Caco-2 (cell line): ENCODE measurements around the gene ROS1. TPM values are rescaled to one million over a fixed set of nuclear protein-coding genes. Genes with fewer than 3 reads are reported as not detected.

Experiments used
- BruUV-seq: library from RNA; stranded (reverse); fragments of 400-500 nt; replicated peaks from 2 replicates; lab custom pipeline; 2021; lab: Mats Ljungman, UMichigan
- CTCF ChIA-PET: fragments of 300-600 bp; sonication (Branson Sonifier 250); formaldehyde crosslinking; loops from one replicate; lab custom pipeline; 2022; ENCODE audit warnings: antibody characterized with exemption; lab: Charles Lee
- POLR2A ChIA-PET: fragments of 300-600 bp; sonication (Branson Sonifier 250); formaldehyde crosslinking; loops from one replicate; lab custom pipeline; 2022; ENCODE audit warnings: antibody characterized with exemption; lab: Charles Lee
- DNase-seq, 2 experiments: peaks; one replicate each; pipeline versions ENCODE4 v3.0.0 to v3.0.0-alpha.2; 2020 to 2022
- H3K27me3 ChIP-seq: replicated peaks from 2 replicates; pipeline ENCODE4 v1.6.0; 2011; ENCODE audit warnings: low read length; ENCODE audit not compliant: control insufficient read depth, insufficient read depth
- H3K36me3 ChIP-seq: 2 replicates; pipeline ENCODE4 v1.5.1; 2011; ENCODE audit warnings: low read length; ENCODE audit not compliant: control insufficient read depth, insufficient read depth
- H3K4me1 ChIP-seq: fragments of 250-450 bp; sonication (Bioruptor Pico); 2 replicates; pipeline ENCODE4 v1.5.1; 2020; ENCODE audit warnings: mild to moderate bottlenecking
- H3K4me3 ChIP-seq: 2 replicates; pipeline ENCODE4 v1.5.1; 2011; ENCODE audit warnings: low read depth, mild to moderate bottlenecking, control low read depth, low read length
- H3K9me3 ChIP-seq: fragments of 250-450 bp; sonication (Bioruptor Pico); 2 replicates; pipeline ENCODE4 v1.5.1; 2020; ENCODE audit warnings: mild to moderate bottlenecking, moderate library complexity
- H3K27ac Mint-ChIP-seq: one replicate; pipeline ENCODE4 v1.8.0; 2022; ENCODE audit warnings: mixed read lengths; ENCODE audit not compliant: unreplicated experiment
- H3K27me3 Mint-ChIP-seq: one replicate; pipeline ENCODE4 v1.8.0; 2022; ENCODE audit warnings: mixed read lengths; ENCODE audit not compliant: insufficient read depth, unreplicated experiment
- H3K36me3 Mint-ChIP-seq: one replicate; pipeline ENCODE4 v1.8.0; 2022; ENCODE audit warnings: mild to moderate bottlenecking, mixed read lengths; ENCODE audit not compliant: insufficient read depth, unreplicated experiment
- H3K4me1 Mint-ChIP-seq: one replicate; pipeline ENCODE4 v1.8.0; 2022; ENCODE audit warnings: low read depth, mixed read lengths; ENCODE audit not compliant: unreplicated experiment
- H3K4me3 Mint-ChIP-seq: one replicate; pipeline ENCODE4 v1.8.0; 2022; ENCODE audit warnings: mild to moderate bottlenecking, moderate library complexity, mixed read lengths; ENCODE audit not compliant: unreplicated experiment
- H3K9me3 Mint-ChIP-seq: one replicate; pipeline ENCODE4 v1.8.0; 2022; ENCODE audit warnings: mixed read lengths; ENCODE audit not compliant: unreplicated experiment
- CTCF ChIP-seq, 2 experiments: fragments of 200-600 bp in 1 of 2; IDR thresholded peaks; 1 replicate in 1 of 2; 2 replicates in 1 of 2; pipeline versions ENCODE4 v1.5.1 to v1.8.0; 2011 to 2022; ENCODE audit warnings: antibody characterized with exemption in 1 of 2, control low read depth in 1 of 2, inconsistent platforms in 1 of 2, low read depth in 1 of 2, low read length in 1 of 2, mild to moderate bottlenecking in 1 of 2, moderate library complexity in 1 of 2; ENCODE audit not compliant: insufficient read depth in 1 of 2, severe bottlenecking in 1 of 2, unreplicated experiment in 1 of 2
- intact Hi-C: fragments of 100-400 bp; cut with micrococcal nuclease; formaldehyde crosslinking; loops from one replicate; pipeline ENCODE4 v1.10.0; 2022; ENCODE audit not compliant: unreplicated experiment
- total RNA-seq: library from RNA; stranded (reverse); gene quantifications from 2 replicates; pipeline ENCODE4 v1.2.3, GENCODE V29; 2022

ROS1 gene
- total RNA-seq, 1 experiment from 2014 or later, result 0.16 TPM

- H3K9me3 Mint-ChIP-seq, result peaks cover 10% of the 10 kb centered on the region
- no peaks in the 10 kb centered on the region for H3K4me1 Mint-ChIP-seq
- Histone ChIP-seq H3K27me3 (no peaks in the 10 kb centered on the region), H3K9me3 (no peaks in the 10 kb centered on the region), H3K4me1 (no peaks in the 10 kb centered on the region), H3K36me3 (no peaks in the 10 kb centered on the region), H3K4me3 (no peak overlapping the region)
- no peak for TF ChIP-seq CTCF (IDR thresholded peaks at IDR 0.05; ENCODE audit: insufficient read depth in 1 of 2, low read depth in 1 of 2, low read length in 1 of 2, severe bottlenecking in 1 of 2, unreplicated experiment in 1 of 2)
- H3K36me3 Mint-ChIP-seq, result no peaks in the 10 kb centered on the region
- peaks cover 18% of the 10 kb centered on the region for H3K27me3 Mint-ChIP-seq
- ChIA-PET CTCF (no interaction called here), POLR2A (no interaction called here)
- DNase-seq, result no peak
- H3K27ac Mint-ChIP-seq, result no peak overlapping the region
- no TSS peak for BruUV-seq
- H3K4me3 Mint-ChIP-seq, result no peak overlapping the region
- intact Hi-C loops, result no loop called here
These were observed 97.7 kb downstream of the ROS1 start for GRCh38 chr6:117328005-117328389.

GRCh38 chr6:117327149-117328004 lies 98.4 kb downstream of the ROS1 start:
- BruUV-seq, result no TSS peak
- intact Hi-C loops, result no loop called here
- no peak for DNase-seq
- Mint-ChIP-seq H3K27ac (no peak overlapping the region), H3K27me3 (peaks cover 13% of the 10 kb centered on the region), H3K4me1 (no peaks in the 10 kb centered on the region), H3K9me3 (peaks cover 5% of the 10 kb centered on the region), H3K36me3 (no peaks in the 10 kb centered on the region), H3K4me3 (no peak overlapping the region)
- POLR2A ChIA-PET, result no interaction called here
- Histone ChIP-seq H3K4me3 (no peak overlapping the region), H3K36me3 (no peaks in the 10 kb centered on the region), H3K27me3 (no peaks in the 10 kb centered on the region), H3K4me1 (no peaks in the 10 kb centered on the region), H3K9me3 (no peaks in the 10 kb centered on the region)
- TF ChIP-seq CTCF (IDR thresholded peaks at IDR 0.05; ENCODE audit: insufficient read depth in 1 of 2, low read depth in 1 of 2, low read length in 1 of 2, severe bottlenecking in 1 of 2, unreplicated experiment in 1 of 2), result no peak
- CTCF ChIA-PET, result no interaction called here

DNA sequence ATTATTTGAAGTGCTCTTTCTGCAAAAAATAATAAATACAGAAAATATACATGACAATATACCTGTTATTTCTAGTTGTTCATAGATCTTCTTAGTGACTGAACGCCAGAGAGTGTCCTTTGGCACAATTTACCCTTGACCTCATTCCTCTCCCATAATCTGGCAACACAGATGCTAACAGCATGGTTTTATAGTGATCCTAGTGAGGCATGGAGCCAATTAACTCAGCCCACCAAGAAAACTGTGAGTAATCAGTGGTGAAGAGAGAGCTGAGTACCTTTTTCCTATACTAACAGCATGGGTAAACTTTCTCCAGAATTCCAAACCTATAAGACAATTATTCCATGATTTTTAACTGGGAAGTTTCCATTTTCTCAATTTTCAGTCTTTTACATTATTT lies 99.3 kb downstream of the ROS1 start:
- Histone ChIP-seq H3K27me3 (no peaks in the 10 kb centered on the region), H3K4me3 (no peak overlapping the region), H3K36me3 (no peaks in the 10 kb centered on the region), H3K4me1 (no peaks in the 10 kb centered on the region), H3K9me3 (no peaks in the 10 kb centered on the region)
- peaks cover 5% of the 10 kb centered on the region for H3K27me3 Mint-ChIP-seq
- no peak overlapping the region for H3K4me3 Mint-ChIP-seq
- TF ChIP-seq CTCF (IDR thresholded peaks at IDR 0.05; ENCODE audit: insufficient read depth in 1 of 2, low read depth in 1 of 2, low read length in 1 of 2, severe bottlenecking in 1 of 2, unreplicated experiment in 1 of 2), result no peak
- ChIA-PET POLR2A (no interaction called here), CTCF (no interaction called here)
- no peak for DNase-seq
- H3K27ac Mint-ChIP-seq, result no peak overlapping the region
- H3K4me1 Mint-ChIP-seq, result no peaks in the 10 kb centered on the region
- intact Hi-C loops, result no loop called here
- H3K36me3 Mint-ChIP-seq, result no peaks in the 10 kb centered on the region
- no TSS peak for BruUV-seq
- no peaks in the 10 kb centered on the region for H3K9me3 Mint-ChIP-seq
